ENCODE data around the gene SNED1. TPM values are rescaled to one million over a fixed set of nuclear protein-coding genes. Genes with fewer than 3 reads are reported as not detected.

The SNED1 gene
- total and polyA plus RNA-seq, 2 donors: 11.5 to 17.1 TPM

DNA sequence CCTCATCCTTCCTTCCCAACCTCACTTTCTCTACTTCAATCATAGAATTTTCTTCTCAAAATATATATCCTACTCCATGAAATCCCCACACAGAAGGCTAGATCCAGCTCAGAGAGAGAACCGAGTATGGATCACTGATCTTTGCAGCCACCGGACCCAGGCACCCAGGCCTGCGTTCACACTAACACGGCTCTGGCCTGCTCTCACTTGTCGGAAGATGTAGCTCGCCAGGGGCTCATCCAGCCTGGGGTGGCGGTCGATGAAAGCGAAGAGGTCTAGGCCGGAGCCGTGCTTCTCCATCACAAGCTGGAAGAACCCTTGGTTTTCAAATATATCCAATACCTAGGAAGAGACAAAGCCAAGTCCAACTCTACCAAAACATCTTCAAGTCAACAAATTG is 116.4 kb downstream of the SNED1 start:
- H3K4me1 ChIP-seq (ENCODE audit: insufficient read depth): no peaks in the 10 kb centered on the region
- WGBS: 96% methylated on average over 11 of the region's 11 CpGs
- H3K27ac ChIP-seq (ENCODE audit: low read depth): no peak overlapping the region
- no peak overlapping the region for H3K4me3 ChIP-seq (ENCODE audit: low read depth, low read length)
- DNase-seq (ENCODE audit: extremely low spot score): no peak
- H3K36me3 ChIP-seq (ENCODE audit: insufficient read depth): no peaks in the 10 kb centered on the region

DNA sequence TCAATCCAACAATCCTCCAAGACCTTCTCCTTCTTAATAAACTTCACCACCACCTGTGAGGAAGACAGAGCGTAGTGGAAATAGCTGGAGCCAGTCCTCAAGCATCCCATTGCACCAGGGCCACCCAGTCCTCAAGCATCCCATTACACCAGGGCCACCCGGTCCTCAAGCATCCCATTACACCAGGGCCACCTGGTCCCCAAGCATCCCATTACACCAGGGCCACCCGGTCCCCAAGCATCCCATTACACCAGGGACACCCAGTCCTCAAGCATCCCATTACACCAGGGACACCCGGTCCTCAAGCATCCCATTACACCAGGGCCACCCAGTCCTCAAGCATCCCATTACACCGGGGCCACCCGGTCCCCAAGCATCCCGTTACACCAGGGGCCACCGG is 116.9 kb downstream of the SNED1 start:
- H3K36me3 ChIP-seq (ENCODE audit: insufficient read depth): no peaks in the 10 kb centered on the region
- 71% methylated on average over 8 of the region's 8 CpGs for WGBS
- H3K27ac ChIP-seq (ENCODE audit: low read depth): no peak overlapping the region
- H3K4me1 ChIP-seq (ENCODE audit: insufficient read depth): no peaks in the 10 kb centered on the region
- no peak overlapping the region for H3K4me3 ChIP-seq (ENCODE audit: low read depth, low read length)
- DNase-seq (ENCODE audit: extremely low spot score): no peak

- WGBS: 90% methylated on average over 32 of the region's 32 CpGs
- DNase-seq (ENCODE audit: extremely low spot score): no peak
- no peak overlapping the region for H3K27ac ChIP-seq (ENCODE audit: low read depth)
- H3K4me3 ChIP-seq (ENCODE audit: low read depth, low read length): no peak overlapping the region
- H3K36me3 ChIP-seq (ENCODE audit: insufficient read depth): no peaks in the 10 kb centered on the region
- H3K4me1 ChIP-seq (ENCODE audit: insufficient read depth): no peaks in the 10 kb centered on the region
Observed at GRCh38 chr2:241116606-241117560, 118.5 kb downstream of the SNED1 start.

GRCh38 chr2:241118737-241119505 is 120.5 kb downstream of the SNED1 start:
- no peak for DNase-seq (ENCODE audit: extremely low spot score)
- Histone ChIP-seq H3K4me3 (ENCODE audit: low read depth, low read length) (no peak overlapping the region), H3K4me1 (ENCODE audit: insufficient read depth) (no peaks in the 10 kb centered on the region), H3K27ac (ENCODE audit: low read depth) (no peak overlapping the region), H3K36me3 (ENCODE audit: insufficient read depth) (no peaks in the 10 kb centered on the region)
- WGBS: 91% methylated on average over 24 of the region's 24 CpGs

GRCh38 chr2:241120440-241120839 is 122.0 kb downstream of the SNED1 start:
- WGBS: 97% methylated on average over 2 of the region's 2 CpGs
- no peak for DNase-seq (ENCODE audit: extremely low spot score)
- H3K36me3 ChIP-seq (ENCODE audit: insufficient read depth): no peaks in the 10 kb centered on the region
- H3K4me3 ChIP-seq (ENCODE audit: low read depth, low read length): no peak overlapping the region
- no peaks in the 10 kb centered on the region for H3K4me1 ChIP-seq (ENCODE audit: insufficient read depth)
- no peak overlapping the region for H3K27ac ChIP-seq (ENCODE audit: low read depth)

- no peak overlapping the region for H3K4me3 ChIP-seq (ENCODE audit: low read depth, low read length)
- no peak for DNase-seq (ENCODE audit: extremely low spot score)
- H3K4me1 ChIP-seq (ENCODE audit: insufficient read depth): no peaks in the 10 kb centered on the region
- no peak overlapping the region for H3K27ac ChIP-seq (ENCODE audit: low read depth)
- no peaks in the 10 kb centered on the region for H3K36me3 ChIP-seq (ENCODE audit: insufficient read depth)
- 98% methylated on average over 5 of the region's 5 CpGs for WGBS
Observed at GRCh38 chr2:241121008-241121407, 122.6 kb downstream of the SNED1 start.

GRCh38 chr2:241122376-241123002 is 124.1 kb downstream of the SNED1 start:
- no peak for DNase-seq (ENCODE audit: extremely low spot score)
- Histone ChIP-seq H3K4me3 (ENCODE audit: low read depth, low read length) (no peak overlapping the region), H3K27ac (ENCODE audit: low read depth) (no peak overlapping the region), H3K4me1 (ENCODE audit: insufficient read depth) (no peaks in the 10 kb centered on the region), H3K36me3 (ENCODE audit: insufficient read depth) (no peaks in the 10 kb centered on the region)
- 85% methylated on average over 19 of the region's 19 CpGs for WGBS

GRCh38 chr2:241123816-241124536 is 125.6 kb downstream of the SNED1 start:
- 87% methylated on average over 16 of the region's 16 CpGs for WGBS
- no peak for DNase-seq (ENCODE audit: extremely low spot score)
- H3K27ac ChIP-seq (ENCODE audit: low read depth): no peak overlapping the region
- H3K4me3 ChIP-seq (ENCODE audit: low read depth, low read length): no peak overlapping the region
- H3K4me1 ChIP-seq (ENCODE audit: insufficient read depth): no peaks in the 10 kb centered on the region
- no peaks in the 10 kb centered on the region for H3K36me3 ChIP-seq (ENCODE audit: insufficient read depth)

DNA sequence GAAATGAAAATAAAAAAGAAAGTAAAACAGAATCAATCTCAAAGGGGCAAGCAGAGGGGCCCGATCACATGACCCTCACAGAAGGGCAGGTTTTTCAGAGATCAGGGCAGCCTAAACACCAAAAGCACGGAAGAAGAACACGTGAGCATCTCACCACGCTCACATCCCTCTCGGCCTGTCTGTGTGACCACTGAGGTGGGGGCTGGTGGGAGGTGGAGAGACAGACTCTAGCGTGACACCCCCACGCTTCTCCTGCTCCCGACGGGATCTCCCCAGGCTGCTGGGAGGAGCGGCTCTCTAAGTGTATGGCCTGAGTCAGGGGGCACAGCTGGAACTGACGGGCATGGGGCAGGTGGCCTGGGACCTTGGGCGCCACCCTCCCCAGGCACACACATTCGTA is 127.2 kb downstream of the SNED1 start:
- Histone ChIP-seq H3K27ac (ENCODE audit: low read depth) (no peak overlapping the region), H3K4me1 (ENCODE audit: insufficient read depth) (no peaks in the 10 kb centered on the region), H3K4me3 (ENCODE audit: low read depth, low read length) (no peak overlapping the region), H3K36me3 (ENCODE audit: insufficient read depth) (no peaks in the 10 kb centered on the region)
- 94% methylated on average over 13 of the region's 13 CpGs for WGBS
- DNase-seq (ENCODE audit: extremely low spot score): no peak

GRCh38 chr2:241126201-241126611 is 127.8 kb downstream of the SNED1 start:
- no peaks in the 10 kb centered on the region for H3K36me3 ChIP-seq (ENCODE audit: insufficient read depth)
- WGBS: 94% methylated on average over 21 of the region's 21 CpGs
- H3K4me1 ChIP-seq (ENCODE audit: insufficient read depth): no peaks in the 10 kb centered on the region
- H3K27ac ChIP-seq (ENCODE audit: low read depth): no peak overlapping the region
- DNase-seq (ENCODE audit: extremely low spot score): no peak
- H3K4me3 ChIP-seq (ENCODE audit: low read depth, low read length): no peak overlapping the region

- Histone ChIP-seq H3K27ac (ENCODE audit: low read depth) (no peak overlapping the region), H3K36me3 (ENCODE audit: insufficient read depth) (no peaks in the 10 kb centered on the region), H3K4me1 (ENCODE audit: insufficient read depth) (no peaks in the 10 kb centered on the region), H3K4me3 (ENCODE audit: low read depth, low read length) (no peak overlapping the region)
- 95% methylated on average over 18 of the region's 18 CpGs for WGBS
- no peak for DNase-seq (ENCODE audit: extremely low spot score)
Observed at GRCh38 chr2:241126771-241127202, 128.4 kb downstream of the SNED1 start.

DNA sequence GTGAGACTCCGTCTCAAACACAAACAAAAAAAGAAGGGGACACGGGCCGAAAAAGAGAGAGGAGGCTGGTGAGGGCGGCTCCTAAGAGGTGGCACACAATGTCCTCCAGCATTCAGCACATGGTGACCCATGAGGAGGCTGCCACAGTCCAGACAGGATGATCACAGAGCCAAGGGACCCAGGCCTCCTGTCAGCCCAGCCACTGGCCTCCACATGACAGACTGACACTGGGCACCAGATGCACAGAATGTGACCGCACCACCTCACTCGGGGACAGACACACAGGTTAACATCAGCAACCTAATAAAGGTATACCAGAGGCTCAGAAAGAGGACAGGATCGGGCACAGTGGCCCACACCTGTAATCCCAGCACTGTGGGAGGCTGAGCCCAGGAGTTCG is 129.8 kb downstream of the SNED1 start:
- Histone ChIP-seq H3K4me1 (ENCODE audit: insufficient read depth) (no peaks in the 10 kb centered on the region), H3K36me3 (ENCODE audit: insufficient read depth) (no peaks in the 10 kb centered on the region), H3K27ac (ENCODE audit: low read depth) (no peak overlapping the region), H3K4me3 (ENCODE audit: low read depth, low read length) (no peak overlapping the region)
- WGBS: 98% methylated on average over 8 of the region's 8 CpGs
- no peak for DNase-seq (ENCODE audit: extremely low spot score)
